DND-41 (cell line): ENCODE data around the gene SLC30A4.

Experiments
- EZH2 ChIP-seq: IDR thresholded peaks from 3 replicates; pipeline ENCODE4 v1.6.1; 2012; ENCODE audit warnings: borderline replicate concordance, low read depth, mild to moderate bottlenecking, moderate library complexity, low read length, inconsistent platforms; ENCODE audit not compliant: severe bottlenecking
- TF ChIP-seq, protein P1 (sequence below): IDR thresholded peaks from 2 replicates; pipeline ENCODE4 v1.5.1; 2012; ENCODE audit warnings: borderline replicate concordance, low read length, moderate library complexity, mild to moderate bottlenecking; ENCODE audit not compliant: poor library complexity, severe bottlenecking; ENCODE audit errors: extremely low read depth

DNA sequence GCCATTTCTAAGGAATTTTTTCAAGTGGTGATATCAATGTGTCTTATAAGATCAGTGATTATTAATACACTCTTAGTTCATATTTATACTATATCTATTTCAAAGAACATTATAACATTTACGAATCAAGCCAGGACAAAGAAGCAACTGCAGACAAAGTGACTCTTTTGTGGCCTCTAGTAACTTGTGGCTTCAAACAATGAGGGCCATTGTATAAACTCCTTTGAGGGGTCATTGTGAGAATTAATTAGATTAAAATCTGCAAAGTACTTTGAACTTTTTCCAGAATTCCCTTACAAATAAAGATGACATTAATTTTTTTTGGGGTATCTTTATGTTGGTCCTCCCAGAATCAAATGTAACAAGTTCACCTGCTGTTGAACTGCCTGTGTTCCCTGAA is 12.3 kb upstream of the SLC30A4 start:
- TF ChIP-seq, protein P1, sequence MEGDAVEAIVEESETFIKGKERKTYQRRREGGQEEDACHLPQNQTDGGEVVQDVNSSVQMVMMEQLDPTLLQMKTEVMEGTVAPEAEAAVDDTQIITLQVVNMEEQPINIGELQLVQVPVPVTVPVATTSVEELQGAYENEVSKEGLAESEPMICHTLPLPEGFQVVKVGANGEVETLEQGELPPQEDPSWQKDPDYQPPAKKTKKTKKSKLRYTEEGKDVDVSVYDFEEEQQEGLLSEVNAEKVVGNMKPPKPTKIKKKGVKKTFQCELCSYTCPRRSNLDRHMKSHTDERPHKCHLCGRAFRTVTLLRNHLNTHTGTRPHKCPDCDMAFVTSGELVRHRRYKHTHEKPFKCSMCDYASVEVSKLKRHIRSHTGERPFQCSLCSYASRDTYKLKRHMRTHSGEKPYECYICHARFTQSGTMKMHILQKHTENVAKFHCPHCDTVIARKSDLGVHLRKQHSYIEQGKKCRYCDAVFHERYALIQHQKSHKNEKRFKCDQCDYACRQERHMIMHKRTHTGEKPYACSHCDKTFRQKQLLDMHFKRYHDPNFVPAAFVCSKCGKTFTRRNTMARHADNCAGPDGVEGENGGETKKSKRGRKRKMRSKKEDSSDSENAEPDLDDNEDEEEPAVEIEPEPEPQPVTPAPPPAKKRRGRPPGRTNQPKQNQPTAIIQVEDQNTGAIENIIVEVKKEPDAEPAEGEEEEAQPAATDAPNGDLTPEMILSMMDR: no peak
- no peak for TF ChIP-seq EZH2
